Osteocyte (in vitro differentiated cells): ENCODE measurements around the gene IFI16. TPM values are rescaled to one million over a fixed set of nuclear protein-coding genes. Genes with fewer than 3 reads are reported as not detected.
"Not testable (repeated sequence)": the region's sequence is repeated elsewhere in the genome, so short reads cannot be mapped to it uniquely, and the experiment has no call there.

Source experiments
- DNase-seq: peaks from one replicate; pipeline ENCODE4 v3.0.0; 2021; ENCODE audit warnings: mixed read lengths; ENCODE audit not compliant: unreplicated experiment; ENCODE audit errors: extremely low spot score
- H3K27ac Mint-ChIP-seq: one replicate; pipeline ENCODE4 v1.8.0; 2021; ENCODE audit warnings: mild to moderate bottlenecking, mixed read lengths; ENCODE audit not compliant: unreplicated experiment
- H3K27me3 Mint-ChIP-seq: one replicate; pipeline ENCODE4 v1.8.0; 2021; ENCODE audit warnings: mixed read lengths; ENCODE audit not compliant: unreplicated experiment
- H3K36me3 Mint-ChIP-seq: one replicate; pipeline ENCODE4 v1.8.0; 2021; ENCODE audit warnings: mixed read lengths; ENCODE audit not compliant: unreplicated experiment
- H3K4me1 Mint-ChIP-seq: one replicate; pipeline ENCODE4 v1.8.0; 2021; ENCODE audit warnings: mixed read lengths; ENCODE audit not compliant: unreplicated experiment
- H3K4me3 Mint-ChIP-seq: one replicate; pipeline ENCODE4 v1.8.0; 2021; ENCODE audit warnings: mild to moderate bottlenecking, moderate library complexity, mixed read lengths; ENCODE audit not compliant: unreplicated experiment
- H3K9me3 Mint-ChIP-seq: one replicate; pipeline ENCODE4 v1.8.0; 2021; ENCODE audit warnings: mixed read lengths; ENCODE audit not compliant: unreplicated experiment
- CTCF ChIP-seq: fragments of 200-600 bp; sonication (generic); IDR thresholded peaks from 2 replicates; pipeline ENCODE4 v1.5.0; 2021; ENCODE audit warnings: antibody characterized with exemption, mild to moderate bottlenecking, moderate library complexity
- total RNA-seq: library from RNA; stranded (reverse); gene quantifications from 2 replicates; pipeline ENCODE4 v1.2.1, GENCODE V29; 2021

IFI16 gene
- total RNA-seq, 1 donor from 2014 or later, result 62.4 TPM

GRCh38 chr1:159091180-159091560 lies 81.5 kb downstream of the IFI16 start:
- Mint-ChIP-seq H3K9me3 (no peaks in the 10 kb centered on the region), H3K36me3 (no peaks in the 10 kb centered on the region), H3K27ac (no peak overlapping the region), H3K4me3 (no peak overlapping the region), H3K27me3 (peaks cover 5% of the 10 kb centered on the region), H3K4me1 (peaks cover 5% of the 10 kb centered on the region)
- TF ChIP-seq CTCF, result no peak
- no peak for DNase-seq

- no peak overlapping the region for H3K27ac Mint-ChIP-seq
- H3K4me1 Mint-ChIP-seq, result peaks cover 5% of the 10 kb centered on the region
- H3K36me3 Mint-ChIP-seq, result no peaks in the 10 kb centered on the region
- no peaks in the 10 kb centered on the region for H3K9me3 Mint-ChIP-seq
- no peak for TF ChIP-seq CTCF
- peaks cover 5% of the 10 kb centered on the region for H3K27me3 Mint-ChIP-seq
- DNase-seq, result no peak
- no peak overlapping the region for H3K4me3 Mint-ChIP-seq
These were observed 81.9 kb downstream of the IFI16 start for GRCh38 chr1:159091607-159092031.

GRCh38 chr1:159092036-159092760 lies 82.5 kb downstream of the IFI16 start:
- no peak for DNase-seq
- Mint-ChIP-seq H3K27me3 (peaks cover 5% of the 10 kb centered on the region), H3K27ac (no peak overlapping the region), H3K4me1 (peaks cover 5% of the 10 kb centered on the region), H3K9me3 (no peaks in the 10 kb centered on the region), H3K36me3 (no peaks in the 10 kb centered on the region), H3K4me3 (no peak overlapping the region)
- no peak for TF ChIP-seq CTCF

GRCh38 chr1:159098596-159098995 lies 88.9 kb downstream of the IFI16 start:
- DNase-seq, result no peak
- Mint-ChIP-seq H3K36me3 (no peaks in the 10 kb centered on the region), H3K9me3 (no peaks in the 10 kb centered on the region), H3K27ac (no peak overlapping the region), H3K27me3 (peaks cover 12% of the 10 kb centered on the region), H3K4me3 (no peak overlapping the region), H3K4me1 (no peaks in the 10 kb centered on the region)
- TF ChIP-seq CTCF, result no peak

- H3K27me3 Mint-ChIP-seq, result peaks cover 9% of the 10 kb centered on the region
- no peak overlapping the region for H3K27ac Mint-ChIP-seq
- TF ChIP-seq CTCF, result no peak
- H3K36me3 Mint-ChIP-seq, result no peaks in the 10 kb centered on the region
- no peak for DNase-seq
- H3K4me3 Mint-ChIP-seq, result no peak overlapping the region
- no peaks in the 10 kb centered on the region for H3K4me1 Mint-ChIP-seq
- H3K9me3 Mint-ChIP-seq, result no peaks in the 10 kb centered on the region
These were observed 90.9 kb downstream of the IFI16 start for GRCh38 chr1:159100589-159100988.

GRCh38 chr1:159103021-159103420 lies 93.3 kb downstream of the IFI16 start:
- H3K27me3 Mint-ChIP-seq, DNase-seq, H3K4me3 Mint-ChIP-seq, H3K36me3 Mint-ChIP-seq, H3K9me3 Mint-ChIP-seq, H3K4me1 Mint-ChIP-seq, H3K27ac Mint-ChIP-seq: not testable (repeated sequence)
